Right atrium auricular region (tissue), 2 donors: ENCODE data around the gene TRPM3. TPM values are rescaled to one million over a fixed set of nuclear protein-coding genes. Genes with fewer than 3 reads are reported as not detected.

Source experiments
- DNase-seq: peaks from one replicate; pipeline ENCODE4 v3.0.0-alpha.2; 2019; ENCODE audit warnings: low spot score
- H3K27ac ChIP-seq, 2 donors: fragments of 200-600 bp; sonication (generic); 1 replicate in 1 of 2; 2 replicates in 1 of 2; pipeline ENCODE4 v1.5.1; 2016 to 2019
- H3K27me3 ChIP-seq, 2 donors: fragments of 200-600 bp; sonication (generic); one replicate each; pipeline versions ENCODE4 v1.5.1 to v1.6.0; 2017 to 2019
- H3K36me3 ChIP-seq: fragments of 200-600 bp; sonication (generic); one replicate; pipeline ENCODE4 v1.5.1; 2016
- H3K4me1 ChIP-seq, 2 donors: fragments of 200-600 bp; sonication (generic); one replicate each; pipeline versions ENCODE4 v1.5.1 to v1.6.0; 2017 to 2019
- H3K4me3 ChIP-seq, 2 donors: fragments of 200-600 bp; sonication (generic); 1 replicate in 1 of 2; 2 replicates in 1 of 2; pipeline ENCODE4 v1.5.1; 2017 to 2019; ENCODE audit warnings: mild to moderate bottlenecking in 1 of 2, moderate library complexity in 1 of 2
- H3K9me3 ChIP-seq, 2 donors: fragments of 200-600 bp; sonication (generic); one replicate each; pipeline ENCODE4 v1.5.1; 2019
- CTCF ChIP-seq, 2 donors: fragments of 200-600 bp; sonication (generic); IDR thresholded peaks; one replicate each; pipeline ENCODE4 v1.5.1; 2019; ENCODE audit warnings: antibody characterized with exemption in 2 of 2
- total RNA-seq, 2 donors: library from RNA; depleted of rRNA; stranded (reverse); fragments of >200 nt; gene quantifications; one replicate each; pipeline ENCODE4 v1.1.0, GENCODE V29; 2016

Gene TRPM3
- total RNA-seq, 2 donors from 2014 or later: 0.59 to 1.5 TPM

- Histone ChIP-seq H3K4me1 (peaks cover 0 to 17% of the 10 kb centered on the region in 2 donors), H3K4me3 (no peak overlapping the region), H3K27me3 (no peaks in the 10 kb centered on the region), H3K9me3 (no peaks in the 10 kb centered on the region), H3K27ac (peak overlapping the region in 1 of 2 donors; percentile 9), H3K36me3 (no peaks in the 10 kb centered on the region)
- TF ChIP-seq CTCF (IDR thresholded peaks at IDR 0.05): no peak
- no peak for DNase-seq
Observed at GRCh38 chr9:70594386-70594944, 527.0 kb downstream of the TRPM3 start.

- DNase-seq: no peak
- no peak for TF ChIP-seq CTCF (IDR thresholded peaks at IDR 0.05)
- Histone ChIP-seq H3K36me3 (no peaks in the 10 kb centered on the region), H3K9me3 (no peaks in the 10 kb centered on the region), H3K27me3 (no peaks in the 10 kb centered on the region), H3K4me1 (peaks cover 0 to 29% of the 10 kb centered on the region in 2 donors), H3K4me3 (no peak overlapping the region), H3K27ac (no peak overlapping the region)
Observed at GRCh38 chr9:70593241-70593640, 528.2 kb downstream of the TRPM3 start.

- Histone ChIP-seq H3K4me1 (peaks cover 0 to 58% of the 10 kb centered on the region in 2 donors), H3K27ac (peak overlapping the region; percentile 87 to 96), H3K9me3 (no peaks in the 10 kb centered on the region), H3K27me3 (no peaks in the 10 kb centered on the region), H3K4me3 (no peak overlapping the region), H3K36me3 (no peaks in the 10 kb centered on the region)
- no peak for TF ChIP-seq CTCF (IDR thresholded peaks at IDR 0.05)
- DNase-seq: no peak
Observed at GRCh38 chr9:70590315-70590677, 531.1 kb downstream of the TRPM3 start.

GRCh38 chr9:70589571-70590314 is 531.7 kb downstream of the TRPM3 start:
- Histone ChIP-seq H3K4me3 (no peak overlapping the region), H3K27ac (peak overlapping the region; percentile 87 to 96), H3K9me3 (no peaks in the 10 kb centered on the region), H3K36me3 (no peaks in the 10 kb centered on the region), H3K27me3 (no peaks in the 10 kb centered on the region), H3K4me1 (peaks cover 0 to 60% of the 10 kb centered on the region in 2 donors)
- peak; percentile 86 for DNase-seq
- TF ChIP-seq CTCF (IDR thresholded peaks at IDR 0.05): no peak

GRCh38 chr9:70588999-70589398 is 532.4 kb downstream of the TRPM3 start:
- no peak for TF ChIP-seq CTCF (IDR thresholded peaks at IDR 0.05)
- Histone ChIP-seq H3K4me1 (peaks cover 0 to 59% of the 10 kb centered on the region in 2 donors), H3K27me3 (no peaks in the 10 kb centered on the region), H3K9me3 (no peaks in the 10 kb centered on the region), H3K4me3 (no peak overlapping the region), H3K36me3 (no peaks in the 10 kb centered on the region), H3K27ac (peak overlapping the region; percentile 87 to 96)
- no peak for DNase-seq
